Trophoblast cell (in vitro differentiated cells and primary cell): ENCODE results near the gene SURF1.

Experiments
- DNase-seq, 2 donors: peaks; one replicate each; pipeline ENCODE4 v3.0.0-alpha.2; 2016
- H2AFZ ChIP-seq: 2 replicates; pipeline ENCODE4 v1.6.1; 2013; ENCODE audit warnings: low read length, moderate library complexity, mild to moderate bottlenecking; ENCODE audit not compliant: insufficient read depth, poor library complexity
- H2AK5ac ChIP-seq: 2 replicates; pipeline ENCODE4 v1.6.1; 2013; ENCODE audit warnings: mild to moderate bottlenecking, low read length
- H2BK120ac ChIP-seq: 2 replicates; pipeline ENCODE4 v1.6.1; 2013; ENCODE audit warnings: low read length, mild to moderate bottlenecking, moderate library complexity; ENCODE audit not compliant: insufficient read depth, poor library complexity
- H2BK12ac ChIP-seq: 2 replicates; pipeline ENCODE4 v1.6.1; 2013; ENCODE audit warnings: mild to moderate bottlenecking, low read length, moderate library complexity
- H2BK5ac ChIP-seq: 2 replicates; pipeline ENCODE4 v1.6.1; 2013; ENCODE audit warnings: low read length, low read depth, moderate library complexity, mild to moderate bottlenecking; ENCODE audit not compliant: poor library complexity
- H3K14ac ChIP-seq: 2 replicates; pipeline ENCODE4 v1.6.1; 2013; ENCODE audit warnings: mild to moderate bottlenecking, low read length
- H3K18ac ChIP-seq: 2 replicates; pipeline ENCODE4 v1.6.1; 2013; ENCODE audit warnings: mild to moderate bottlenecking, low read length
- H3K23ac ChIP-seq: 2 replicates; pipeline ENCODE4 v1.6.1; 2013; ENCODE audit warnings: low read length
- H3K27ac ChIP-seq: 2 replicates; pipeline ENCODE4 v1.5.1; 2013; ENCODE audit warnings: low read depth, mild to moderate bottlenecking, inconsistent platforms, low read length, moderate library complexity
- H3K27me3 ChIP-seq: 2 replicates; pipeline ENCODE4 v1.6.1; 2013; ENCODE audit warnings: inconsistent platforms, mild to moderate bottlenecking, low read length, moderate library complexity; ENCODE audit not compliant: insufficient read depth
- H3K36me3 ChIP-seq, 2 experiments: 1 replicate in 1 of 2; 2 replicates in 1 of 2; pipeline ENCODE4 v1.6.1; 2013; ENCODE audit warnings: low read length in 2 of 2, mild to moderate bottlenecking in 2 of 2, moderate library complexity in 1 of 2; ENCODE audit not compliant: insufficient read depth in 2 of 2, control insufficient read depth in 1 of 2
- H3K4ac ChIP-seq: 2 replicates; pipeline ENCODE4 v1.6.1; 2013; ENCODE audit warnings: low read depth, mild to moderate bottlenecking, low read length, moderate library complexity
- H3K4me1 ChIP-seq, 2 experiments: 1 replicate in 1 of 2; 2 replicates in 1 of 2; pipeline ENCODE4 v1.6.1; 2013; ENCODE audit warnings: low read length in 2 of 2, mild to moderate bottlenecking in 2 of 2, moderate library complexity in 1 of 2; ENCODE audit not compliant: insufficient read depth in 2 of 2, control insufficient read depth in 1 of 2
- H3K4me2 ChIP-seq: 2 replicates; pipeline ENCODE4 v1.6.1; 2013; ENCODE audit warnings: inconsistent platforms, mild to moderate bottlenecking, low read length, moderate library complexity
- H3K4me3 ChIP-seq: 2 replicates; pipeline ENCODE4 v1.5.1; 2013; ENCODE audit warnings: mild to moderate bottlenecking, low read depth, low read length, inconsistent platforms
- H3K79me1 ChIP-seq: one replicate; pipeline ENCODE4 v1.6.1; 2013; ENCODE audit warnings: low read length
- H3K79me2 ChIP-seq: 2 replicates; pipeline ENCODE4 v1.6.1; 2013; ENCODE audit warnings: low read length, mild to moderate bottlenecking; ENCODE audit not compliant: control insufficient read depth, insufficient read depth, poor library complexity
- H3K9ac ChIP-seq: 2 replicates; pipeline ENCODE4 v1.6.1; 2013; ENCODE audit warnings: mild to moderate bottlenecking, low read length
- H3K9me3 ChIP-seq: 2 replicates; pipeline ENCODE4 v1.6.1; 2013; ENCODE audit warnings: low read depth, mild to moderate bottlenecking, control low read depth, inconsistent platforms, low read length; ENCODE audit not compliant: insufficient read depth
- H4K12ac ChIP-seq: 2 replicates; pipeline ENCODE4 v1.6.1; 2013; ENCODE audit warnings: low read depth, mild to moderate bottlenecking, low read length, moderate library complexity
- H4K8ac ChIP-seq: 2 replicates; pipeline ENCODE4 v1.6.1; 2013; ENCODE audit warnings: low read depth, mild to moderate bottlenecking, low read length, moderate library complexity
- H4K91ac ChIP-seq: one replicate; pipeline ENCODE4 v1.6.1; 2013; ENCODE audit warnings: low read depth, mild to moderate bottlenecking, low read length, moderate library complexity
- WGBS: extraction: QIAGEN DNeasy Blood & Tissue Kit; methylation state at CpG from one replicate; pipeline ENCODE4 v1.1.7; 2013; ENCODE audit warnings: missing lambda C conversion rate; ENCODE audit not compliant: insufficient read length, insufficient coverage; ENCODE audit errors: extremely low coverage; 5-methylcytosine and 5-hydroxymethylcytosine counted together

SURF1 gene

GRCh38 chr9:133380734-133381133 lies 24.4 kb upstream of the SURF1 start:
- H3K4ac ChIP-seq: no peak overlapping the region
- H3K4me3 ChIP-seq: no peak overlapping the region
- H4K8ac ChIP-seq: no peak overlapping the region
- H3K79me1 ChIP-seq: peaks cover 6% of the 10 kb centered on the region
- H3K27ac ChIP-seq: no peak overlapping the region
- no peak overlapping the region for H2BK12ac ChIP-seq
- no peak for DNase-seq
- peaks cover 4% of the 10 kb centered on the region for H3K79me2 ChIP-seq
- H3K14ac ChIP-seq: no peak overlapping the region
- H2BK5ac ChIP-seq: no peak overlapping the region
- H3K9me3 ChIP-seq: peaks cover 13% of the 10 kb centered on the region
- no peak overlapping the region for H3K4me2 ChIP-seq
- WGBS: no CpG with 5 or more reads among the region's 4 CpGs
- no peak overlapping the region for H2AFZ ChIP-seq
- no peak overlapping the region for H3K18ac ChIP-seq
- H3K23ac ChIP-seq: no peak overlapping the region
- no peaks in the 10 kb centered on the region for H3K27me3 ChIP-seq
- peaks cover 2 to 5% of the 10 kb centered on the region in 2 experiments for H3K4me1 ChIP-seq
- no peaks in the 10 kb centered on the region for H3K36me3 ChIP-seq
- H4K91ac ChIP-seq: no peak overlapping the region
- H3K9ac ChIP-seq: no peak overlapping the region
- H4K12ac ChIP-seq: no peak overlapping the region
- H2BK120ac ChIP-seq: no peak overlapping the region
- H2AK5ac ChIP-seq: no peak overlapping the region

GRCh38 chr9:133379153-133380086 lies 23.1 kb upstream of the SURF1 start:
- H3K36me3 ChIP-seq: no peaks in the 10 kb centered on the region
- no peak overlapping the region for H3K27ac ChIP-seq
- H2BK5ac ChIP-seq: no peak overlapping the region
- H3K9me3 ChIP-seq: peaks cover 13% of the 10 kb centered on the region
- H3K18ac ChIP-seq: no peak overlapping the region
- no peaks in the 10 kb centered on the region for H3K27me3 ChIP-seq
- H3K4me1 ChIP-seq: peaks cover 2 to 5% of the 10 kb centered on the region in 2 experiments
- H3K9ac ChIP-seq: no peak overlapping the region
- no CpG with 5 or more reads among the region's 14 CpGs for WGBS
- no peak overlapping the region for H3K4me2 ChIP-seq
- H2BK120ac ChIP-seq: no peak overlapping the region
- no peak overlapping the region for H2BK12ac ChIP-seq
- H3K79me2 ChIP-seq: peaks cover 14% of the 10 kb centered on the region
- no peak overlapping the region for H3K14ac ChIP-seq
- H3K79me1 ChIP-seq: peaks cover 17% of the 10 kb centered on the region
- H4K8ac ChIP-seq: no peak overlapping the region
- no peak overlapping the region for H4K91ac ChIP-seq
- no peak overlapping the region for H3K4ac ChIP-seq
- no peak overlapping the region for H4K12ac ChIP-seq
- no peak overlapping the region for H2AFZ ChIP-seq
- H3K4me3 ChIP-seq: no peak overlapping the region
- no peak overlapping the region for H2AK5ac ChIP-seq
- no peak overlapping the region for H3K23ac ChIP-seq
- DNase-seq: no peak

GRCh38 chr9:133378408-133378962 lies 22.2 kb upstream of the SURF1 start:
- Histone ChIP-seq H3K4me3 (no peak overlapping the region), H2BK120ac (no peak overlapping the region), H2BK12ac (no peak overlapping the region), H3K27me3 (no peaks in the 10 kb centered on the region), H3K14ac (no peak overlapping the region), H3K79me1 (peaks cover 17% of the 10 kb centered on the region), H4K12ac (no peak overlapping the region), H3K79me2 (peaks cover 14% of the 10 kb centered on the region), H3K23ac (no peak overlapping the region), H4K8ac (no peak overlapping the region), H2AFZ (no peak overlapping the region), H2AK5ac (no peak overlapping the region), H3K18ac (no peak overlapping the region), H3K27ac (no peak overlapping the region), H3K4me1 (peaks cover 2 to 5% of the 10 kb centered on the region in 2 experiments), H3K4me2 (no peak overlapping the region), H3K36me3 (peaks cover under 1 to 1% of the 10 kb centered on the region in 2 experiments), H3K4ac (no peak overlapping the region), H4K91ac (no peak overlapping the region), H3K9me3 (peaks cover 9% of the 10 kb centered on the region), H3K9ac (no peak overlapping the region), H2BK5ac (no peak overlapping the region)
- no peak for DNase-seq
- no CpG with 5 or more reads among the region's 1 CpG for WGBS

- Histone ChIP-seq H2BK120ac (no peak overlapping the region), H3K9me3 (peaks cover 5% of the 10 kb centered on the region), H3K27ac (no peak overlapping the region), H3K4me1 (peaks cover 2 to 5% of the 10 kb centered on the region in 2 experiments), H3K79me1 (peaks cover 17% of the 10 kb centered on the region), H3K27me3 (no peaks in the 10 kb centered on the region), H3K36me3 (peaks cover 7 to 8% of the 10 kb centered on the region in 2 experiments), H4K8ac (no peak overlapping the region), H4K12ac (no peak overlapping the region), H2BK12ac (no peak overlapping the region), H3K14ac (no peak overlapping the region), H4K91ac (no peak overlapping the region), H2AFZ (no peak overlapping the region), H3K23ac (no peak overlapping the region), H3K18ac (no peak overlapping the region), H2AK5ac (no peak overlapping the region), H3K4ac (no peak overlapping the region), H2BK5ac (no peak overlapping the region), H3K79me2 (peaks cover 17% of the 10 kb centered on the region), H3K9ac (no peak overlapping the region), H3K4me2 (no peak overlapping the region), H3K4me3 (no peak overlapping the region)
- no CpG with 5 or more reads among the region's 6 CpGs for WGBS
- no peak for DNase-seq
Observed at GRCh38 chr9:133377721-133378216, 21.5 kb upstream of the SURF1 start.
